Astrocyte (in vitro differentiated cells and primary cell): ENCODE data around the gene DRD2. TPM values are rescaled to one million over a fixed set of nuclear protein-coding genes. Genes with fewer than 3 reads are reported as not detected.

Experiments
- DNase-seq: peaks from one replicate; pipeline ENCODE4 v3.0.0-alpha.2; 2010; ENCODE audit warnings: low read depth
- FAIRE-seq: peaks from 2 replicates; lab custom pipeline; 2011; peaks lifted over from hg19 to GRCh38; lab: Jason Lieb, UNC
- H2AFZ ChIP-seq: 2 replicates; pipeline ENCODE4 v1.6.0; 2012; ENCODE audit warnings: low read depth, low read length, inconsistent platforms
- H3K27ac ChIP-seq: 2 replicates; pipeline ENCODE4 v1.5.1; 2011; ENCODE audit warnings: low read depth, low read length, inconsistent platforms
- H3K27me3 ChIP-seq: 2 replicates; pipeline ENCODE4 v1.6.0; 2011; ENCODE audit warnings: low read length, inconsistent platforms; ENCODE audit not compliant: insufficient read depth
- H3K36me3 ChIP-seq: 2 replicates; pipeline ENCODE4 v1.5.1; 2011; ENCODE audit warnings: low read length, inconsistent platforms; ENCODE audit not compliant: insufficient read depth
- H3K4me1 ChIP-seq: 2 replicates; pipeline ENCODE4 v1.5.1; 2011; ENCODE audit warnings: low read length, inconsistent platforms; ENCODE audit not compliant: insufficient read depth
- H3K4me2 ChIP-seq: 2 replicates; pipeline ENCODE4 v1.6.0; 2012; ENCODE audit warnings: low read length, inconsistent platforms
- H3K4me3 ChIP-seq: 2 replicates; pipeline ENCODE4 v1.5.1; 2011; ENCODE audit warnings: low read depth, mild to moderate bottlenecking, low read length, inconsistent platforms; ENCODE audit not compliant: insufficient read depth
- H3K79me2 ChIP-seq: 2 replicates; pipeline ENCODE4 v1.6.0; 2012; ENCODE audit warnings: mild to moderate bottlenecking, low read length, inconsistent platforms; ENCODE audit not compliant: insufficient read depth
- H3K9ac ChIP-seq: 2 replicates; pipeline ENCODE4 v1.6.0; 2012; ENCODE audit warnings: mild to moderate bottlenecking, low read length, inconsistent platforms
- H3K9me3 ChIP-seq: 2 replicates; pipeline ENCODE4 v1.5.1; 2012; ENCODE audit warnings: low read depth, mild to moderate bottlenecking, low read length, inconsistent platforms; ENCODE audit not compliant: insufficient read depth
- H4K20me1 ChIP-seq: 2 replicates; pipeline ENCODE4 v1.6.0; 2012; ENCODE audit warnings: low read length, inconsistent platforms; ENCODE audit not compliant: insufficient read depth
- H3K27ac Mint-ChIP-seq: one replicate; pipeline ENCODE4 v1.8.0; 2021; ENCODE audit warnings: mild to moderate bottlenecking, mixed read lengths; ENCODE audit not compliant: unreplicated experiment
- H3K27me3 Mint-ChIP-seq: one replicate; pipeline ENCODE4 v1.8.0; 2021; ENCODE audit warnings: low read depth, mixed read lengths; ENCODE audit not compliant: unreplicated experiment
- H3K36me3 Mint-ChIP-seq: one replicate; pipeline ENCODE4 v1.8.0; 2021; ENCODE audit warnings: low read depth, mixed read lengths; ENCODE audit not compliant: unreplicated experiment
- H3K4me1 Mint-ChIP-seq: one replicate; pipeline ENCODE4 v1.8.0; 2021; ENCODE audit warnings: low read depth, mixed read lengths; ENCODE audit not compliant: unreplicated experiment
- H3K4me3 Mint-ChIP-seq: one replicate; pipeline ENCODE4 v1.8.0; 2021; ENCODE audit warnings: mild to moderate bottlenecking, moderate library complexity, mixed read lengths; ENCODE audit not compliant: unreplicated experiment
- H3K9me3 Mint-ChIP-seq: one replicate; pipeline ENCODE4 v1.8.0; 2021; ENCODE audit warnings: mild to moderate bottlenecking, mixed read lengths; ENCODE audit not compliant: unreplicated experiment
- EZH2 ChIP-seq: IDR thresholded peaks from 2 replicates; pipeline ENCODE4 v1.6.1; 2012; ENCODE audit warnings: mild to moderate bottlenecking, low read length, inconsistent platforms; ENCODE audit not compliant: insufficient read depth
- total RNA-seq: library from RNA; stranded (reverse); gene quantifications from 2 replicates; pipeline ENCODE4 v1.2.1, GENCODE V29; 2021
- TF ChIP-seq, protein P1 (sequence below): IDR thresholded peaks from 2 replicates; pipeline ENCODE4 v1.5.1; 2011; ENCODE audit warnings: low read depth, mild to moderate bottlenecking, inconsistent platforms, low read length, moderate library complexity; ENCODE audit not compliant: insufficient read depth

The DRD2 gene
- total RNA-seq, 1 donor from 2014 or later = not detected

DNA sequence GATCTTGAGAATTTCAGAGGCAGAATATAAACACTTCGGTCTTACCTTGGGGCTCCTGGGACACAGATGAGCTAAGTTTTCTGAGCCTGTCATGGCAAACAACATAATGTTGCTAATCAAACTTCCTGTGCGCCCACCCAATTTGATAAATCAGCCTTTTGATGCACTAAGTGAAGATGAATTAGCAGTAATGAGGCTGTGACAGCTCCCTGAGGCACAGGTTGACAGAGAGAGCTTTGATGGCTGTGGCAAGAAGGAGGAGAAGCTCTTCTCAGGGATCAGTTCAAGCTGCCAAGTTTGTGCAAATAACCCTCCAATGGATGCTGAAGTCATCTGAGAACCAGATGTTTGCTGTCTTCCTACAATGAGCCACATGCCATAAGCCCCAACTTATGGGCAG is 34.4 kb downstream of the DRD2 start:
- no peaks in the 10 kb centered on the region for H3K4me1 ChIP-seq
- no peak overlapping the region for H3K4me2 ChIP-seq
- TF ChIP-seq, protein P1, sequence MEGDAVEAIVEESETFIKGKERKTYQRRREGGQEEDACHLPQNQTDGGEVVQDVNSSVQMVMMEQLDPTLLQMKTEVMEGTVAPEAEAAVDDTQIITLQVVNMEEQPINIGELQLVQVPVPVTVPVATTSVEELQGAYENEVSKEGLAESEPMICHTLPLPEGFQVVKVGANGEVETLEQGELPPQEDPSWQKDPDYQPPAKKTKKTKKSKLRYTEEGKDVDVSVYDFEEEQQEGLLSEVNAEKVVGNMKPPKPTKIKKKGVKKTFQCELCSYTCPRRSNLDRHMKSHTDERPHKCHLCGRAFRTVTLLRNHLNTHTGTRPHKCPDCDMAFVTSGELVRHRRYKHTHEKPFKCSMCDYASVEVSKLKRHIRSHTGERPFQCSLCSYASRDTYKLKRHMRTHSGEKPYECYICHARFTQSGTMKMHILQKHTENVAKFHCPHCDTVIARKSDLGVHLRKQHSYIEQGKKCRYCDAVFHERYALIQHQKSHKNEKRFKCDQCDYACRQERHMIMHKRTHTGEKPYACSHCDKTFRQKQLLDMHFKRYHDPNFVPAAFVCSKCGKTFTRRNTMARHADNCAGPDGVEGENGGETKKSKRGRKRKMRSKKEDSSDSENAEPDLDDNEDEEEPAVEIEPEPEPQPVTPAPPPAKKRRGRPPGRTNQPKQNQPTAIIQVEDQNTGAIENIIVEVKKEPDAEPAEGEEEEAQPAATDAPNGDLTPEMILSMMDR = no peak
- TF ChIP-seq EZH2 = no peak
- H2AFZ ChIP-seq = no peak overlapping the region
- no peaks in the 10 kb centered on the region for H3K9me3 ChIP-seq
- DNase-seq (no peak), FAIRE-seq (no peak)
- Mint-ChIP-seq H3K36me3 (no peaks in the 10 kb centered on the region), H3K27ac (no peak overlapping the region), H3K27me3 (peaks cover 40% of the 10 kb centered on the region), H3K4me1 (peaks cover under 1% of the 10 kb centered on the region), H3K4me3 (no peak overlapping the region), H3K9me3 (no peaks in the 10 kb centered on the region)
- H3K9ac ChIP-seq = no peak overlapping the region
- H3K27me3 ChIP-seq = peaks cover 8% of the 10 kb centered on the region
- no peaks in the 10 kb centered on the region for H3K36me3 ChIP-seq
- no peaks in the 10 kb centered on the region for H3K79me2 ChIP-seq
- no peak overlapping the region for H3K27ac ChIP-seq
- no peak overlapping the region for H3K4me3 ChIP-seq
- no peaks in the 10 kb centered on the region for H4K20me1 ChIP-seq

DNA sequence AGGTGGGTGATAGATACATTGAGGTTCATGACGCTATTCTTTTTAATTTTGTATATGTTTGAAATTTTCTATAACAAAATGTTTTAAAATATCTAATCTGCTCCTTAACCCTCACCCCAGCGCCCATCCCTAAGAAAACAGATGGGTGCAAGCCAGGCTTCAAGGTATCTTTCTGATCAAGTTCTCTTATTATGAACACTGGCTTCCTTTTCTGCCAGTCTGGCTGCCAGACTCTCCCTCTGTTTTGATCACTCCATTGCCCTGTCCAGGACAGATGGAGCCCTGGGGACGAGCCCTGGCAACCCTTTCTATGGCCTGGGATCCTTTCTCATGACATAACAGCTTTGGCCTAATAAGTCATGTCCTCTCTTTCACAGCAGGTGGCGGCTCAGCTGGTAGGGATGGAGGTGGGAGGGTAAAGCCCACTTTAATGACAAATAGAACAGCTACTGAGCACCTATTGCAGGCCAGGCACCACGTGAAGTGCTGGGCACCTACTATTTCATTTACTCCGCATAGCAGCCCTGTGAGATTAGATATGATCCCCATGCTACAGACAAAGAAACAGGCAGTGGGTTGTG is 38.4 kb downstream of the DRD2 start:
- Histone ChIP-seq H3K79me2 (no peaks in the 10 kb centered on the region), H3K27me3 (peaks cover 5% of the 10 kb centered on the region), H3K36me3 (no peaks in the 10 kb centered on the region), H3K27ac (no peak overlapping the region), H3K4me3 (no peak overlapping the region), H3K4me2 (no peak overlapping the region), H2AFZ (no peak overlapping the region), H3K9ac (no peak overlapping the region), H3K4me1 (no peaks in the 10 kb centered on the region), H4K20me1 (no peaks in the 10 kb centered on the region), H3K9me3 (no peaks in the 10 kb centered on the region)
- no peaks in the 10 kb centered on the region for H3K4me1 Mint-ChIP-seq
- H3K27me3 Mint-ChIP-seq = peaks cover 43% of the 10 kb centered on the region
- no peak for TF ChIP-seq EZH2
- TF ChIP-seq, protein P1 = no peak
- DNase-seq (no peak), FAIRE-seq (no peak)
- no peaks in the 10 kb centered on the region for H3K36me3 Mint-ChIP-seq
- no peak overlapping the region for H3K27ac Mint-ChIP-seq
- H3K4me3 Mint-ChIP-seq = no peak overlapping the region
- no peaks in the 10 kb centered on the region for H3K9me3 Mint-ChIP-seq

DNA sequence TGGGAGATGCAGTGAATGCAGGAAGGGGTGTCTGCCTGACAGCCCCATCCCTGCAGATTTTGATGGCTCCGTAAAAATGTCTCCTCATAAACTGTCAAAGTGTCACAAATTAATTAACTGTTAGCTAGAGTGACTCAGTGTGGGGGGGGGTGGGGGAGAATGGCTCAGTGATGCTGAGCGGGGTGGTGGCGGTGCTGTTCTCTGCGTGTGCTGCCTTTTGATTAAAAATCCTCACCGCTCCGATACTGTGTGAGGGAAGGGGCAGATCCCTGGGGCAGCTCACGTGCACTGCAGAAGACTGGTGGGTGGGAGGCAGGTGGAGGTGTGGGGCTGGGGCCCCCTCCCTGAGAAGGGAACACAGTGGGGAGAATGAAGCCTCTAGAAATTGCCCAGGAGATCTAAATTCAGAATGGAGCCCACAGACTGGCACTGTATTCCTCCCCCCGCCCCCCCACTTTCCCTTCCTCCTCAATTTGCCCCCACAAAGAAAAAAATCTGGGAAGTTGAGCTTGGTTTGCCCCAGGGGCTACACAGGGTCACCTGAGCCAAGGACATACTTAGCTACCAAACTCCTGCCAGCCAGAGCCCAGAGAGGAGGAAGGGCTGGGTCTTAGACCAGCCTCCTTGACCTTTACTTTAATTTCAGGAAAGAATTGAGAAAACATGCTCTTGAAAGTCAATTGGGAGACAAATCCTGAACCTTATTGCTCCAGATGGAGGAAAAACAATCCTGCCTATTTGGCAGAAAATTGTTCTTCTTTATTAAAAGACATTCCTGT is 39.8 kb downstream of the DRD2 start:
- Mint-ChIP-seq H3K9me3 (no peaks in the 10 kb centered on the region), H3K4me1 (no peaks in the 10 kb centered on the region), H3K4me3 (no peak overlapping the region), H3K36me3 (peaks cover 1% of the 10 kb centered on the region), H3K27ac (no peak overlapping the region), H3K27me3 (peaks cover 46% of the 10 kb centered on the region)
- Histone ChIP-seq H4K20me1 (no peaks in the 10 kb centered on the region), H2AFZ (no peak overlapping the region), H3K79me2 (no peaks in the 10 kb centered on the region), H3K4me1 (no peaks in the 10 kb centered on the region), H3K9ac (no peak overlapping the region), H3K4me3 (no peak overlapping the region), H3K9me3 (no peaks in the 10 kb centered on the region), H3K27me3 (peaks cover 3% of the 10 kb centered on the region), H3K4me2 (no peak overlapping the region), H3K27ac (no peak overlapping the region), H3K36me3 (no peaks in the 10 kb centered on the region)
- no peak for TF ChIP-seq EZH2
- TF ChIP-seq, protein P1 = no peak
- FAIRE-seq = no peak
- DNase-seq = no peak
